Stomach (tissue), 9 donors: ENCODE measurements around the gene HNRNPAB. TPM values are rescaled to one million over a fixed set of nuclear protein-coding genes. Genes with fewer than 3 reads are reported as not detected.
"Not testable (repeated sequence)": the region's sequence is repeated elsewhere in the genome, so short reads cannot be mapped to it uniquely, and the experiment has no call there.

Experiments used
- DNase-seq, 2 donors: peaks; one replicate each; pipeline versions ENCODE4 v3.0.0 to v3.0.0-alpha.2; 2013 to 2019
- H3K27ac ChIP-seq, 5 donors: fragments of 200-600 bp in 4 of 5; sonication (generic) in 4 of 5; one replicate each; pipeline ENCODE4 v1.5.1; 2013 to 2019; ENCODE audit warnings: mild to moderate bottlenecking in 1 of 5, moderate library complexity in 1 of 5
- H3K27me3 ChIP-seq, 3 donors: fragments of 200-600 bp; sonication (generic); one replicate each; pipeline ENCODE4 v1.5.1; 2017 to 2019; ENCODE audit warnings: mixed run types in 1 of 3
- H3K36me3 ChIP-seq, 4 donors: fragments of 200-600 bp; sonication (generic); 1 replicate in 3 of 4; 2 replicates in 1 of 4; pipeline ENCODE4 v1.5.1; 2016 to 2019
- H3K4me1 ChIP-seq, 4 donors: fragments of 200-600 bp; sonication (generic); one replicate each; pipeline ENCODE4 v1.5.1; 2016 to 2019
- H3K4me3 ChIP-seq, 4 donors: fragments of 200-600 bp; sonication (generic) in 3 of 4; one replicate each; pipeline ENCODE4 v1.5.1; 2016 to 2019; ENCODE audit warnings: mild to moderate bottlenecking in 1 of 4
- H3K9me3 ChIP-seq, 4 donors: fragments of 200-600 bp; sonication (generic); one replicate each; pipeline ENCODE4 v1.5.1; 2016 to 2019
- EP300 ChIP-seq: sonication (generic); formaldehyde crosslinking; IDR thresholded peaks from one replicate; pipeline ENCODE4 v1.6.1; 2017; ENCODE audit warnings: antibody characterized with exemption
- POLR2A ChIP-seq, 4 donors: fragments of 450-650 bp; IDR thresholded peaks; one replicate each; pipeline ENCODE4 v1.6.1; 2016; ENCODE audit warnings: antibody characterized with exemption in 4 of 4, control low read depth in 2 of 4, mild to moderate bottlenecking in 1 of 4, moderate library complexity in 1 of 4
- POLR2AphosphoS5 ChIP-seq, 3 donors: sonication (generic); formaldehyde crosslinking; IDR thresholded peaks; one replicate each; pipeline ENCODE4 v1.6.1; 2016; ENCODE audit warnings: antibody characterized with exemption in 3 of 3
- WGBS, 5 donors: extraction: QIAGEN DNeasy Blood & Tissue Kit in 3 of 5; methylation state at CpG; one replicate each; pipeline versions ENCODE4 v1.1.5 to v1.1.7; 2013 to 2018; 5-methylcytosine and 5-hydroxymethylcytosine counted together
- intact Hi-C: fragments of 100-400 bp; cut with DNase I; formaldehyde crosslinking; loops from one replicate; pipeline ENCODE4 v1.15.1; 2023; ENCODE audit warnings: low total_unique reads
- polyA plus RNA-seq, 3 donors: library from polyadenylated mRNA; stranded (reverse); fragments of 200-250 nt; gene quantifications; one replicate each; pipeline ENCODE4 v1.2.3, GENCODE V29; 2013
- total RNA-seq, 5 donors: library from RNA; depleted of rRNA; stranded (reverse); fragments of >200 nt; gene quantifications; one replicate each; pipeline versions ENCODE4 v1.1.0 to v1.2.3, GENCODE V29; 2014 to 2016
- TF ChIP-seq, protein P1 (sequence below), 7 experiments: fragments of 450-650 bp in 4 of 7; fragments of 200-600 bp in 3 of 7; sonication (generic) in 3 of 7; IDR thresholded peaks; one replicate each; pipeline ENCODE4 v1.5.1; 2016 to 2019; ENCODE audit warnings: antibody characterized with exemption in 7 of 7, control low read depth in 2 of 7, mild to moderate bottlenecking in 1 of 7
- donor health status: healthy with polysubstance abuse.
- donor health status: Bipolar disorder and iron deficiency.
- donor health status: healthy.

HNRNPAB gene
- total and polyA plus RNA-seq, 8 donors: 25.1 to 327 (median 116) TPM

DNA sequence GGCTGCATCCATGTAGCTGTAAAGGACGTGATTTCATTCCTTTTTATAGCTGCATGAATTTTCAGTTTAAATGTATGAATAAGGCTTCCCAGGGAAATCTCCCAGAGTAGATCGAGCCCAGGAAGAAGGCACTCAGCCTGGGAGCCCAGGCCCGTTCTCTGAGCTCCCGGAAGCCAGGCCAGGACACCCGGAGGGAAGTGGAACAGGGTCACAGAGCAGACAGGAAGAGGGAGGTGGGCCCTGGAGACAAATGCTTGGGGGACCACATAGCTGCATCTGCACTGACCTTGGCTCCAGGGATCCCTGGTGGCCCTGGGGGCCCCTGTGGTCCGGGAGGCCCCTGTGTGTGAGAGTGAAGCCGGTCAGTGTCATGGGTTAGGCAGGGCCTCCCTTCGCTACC, 47.9 kb downstream of the HNRNPAB start:
- intact Hi-C loops: no loop called here
- Histone ChIP-seq H3K27me3 (no peaks in the 10 kb centered on the region), H3K4me3 (no peak overlapping the region), H3K9me3 (no peaks in the 10 kb centered on the region), H3K36me3 (no peaks in the 10 kb centered on the region), H3K27ac (no peak overlapping the region), H3K4me1 (no peaks in the 10 kb centered on the region)
- WGBS, 5 donors: 63 to 80% (median 77%) methylated on average over 5 to 8 of the region's 8 CpGs
- TF ChIP-seq POLR2A (IDR thresholded peaks at IDR 0.05) (no peak), POLR2AphosphoS5 (IDR thresholded peaks at IDR 0.05) (no peak), EP300 (no peak)
- TF ChIP-seq, protein P1, sequence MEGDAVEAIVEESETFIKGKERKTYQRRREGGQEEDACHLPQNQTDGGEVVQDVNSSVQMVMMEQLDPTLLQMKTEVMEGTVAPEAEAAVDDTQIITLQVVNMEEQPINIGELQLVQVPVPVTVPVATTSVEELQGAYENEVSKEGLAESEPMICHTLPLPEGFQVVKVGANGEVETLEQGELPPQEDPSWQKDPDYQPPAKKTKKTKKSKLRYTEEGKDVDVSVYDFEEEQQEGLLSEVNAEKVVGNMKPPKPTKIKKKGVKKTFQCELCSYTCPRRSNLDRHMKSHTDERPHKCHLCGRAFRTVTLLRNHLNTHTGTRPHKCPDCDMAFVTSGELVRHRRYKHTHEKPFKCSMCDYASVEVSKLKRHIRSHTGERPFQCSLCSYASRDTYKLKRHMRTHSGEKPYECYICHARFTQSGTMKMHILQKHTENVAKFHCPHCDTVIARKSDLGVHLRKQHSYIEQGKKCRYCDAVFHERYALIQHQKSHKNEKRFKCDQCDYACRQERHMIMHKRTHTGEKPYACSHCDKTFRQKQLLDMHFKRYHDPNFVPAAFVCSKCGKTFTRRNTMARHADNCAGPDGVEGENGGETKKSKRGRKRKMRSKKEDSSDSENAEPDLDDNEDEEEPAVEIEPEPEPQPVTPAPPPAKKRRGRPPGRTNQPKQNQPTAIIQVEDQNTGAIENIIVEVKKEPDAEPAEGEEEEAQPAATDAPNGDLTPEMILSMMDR (IDR thresholded peaks at IDR 0.05): no peak
- DNase-seq: no peak

DNA sequence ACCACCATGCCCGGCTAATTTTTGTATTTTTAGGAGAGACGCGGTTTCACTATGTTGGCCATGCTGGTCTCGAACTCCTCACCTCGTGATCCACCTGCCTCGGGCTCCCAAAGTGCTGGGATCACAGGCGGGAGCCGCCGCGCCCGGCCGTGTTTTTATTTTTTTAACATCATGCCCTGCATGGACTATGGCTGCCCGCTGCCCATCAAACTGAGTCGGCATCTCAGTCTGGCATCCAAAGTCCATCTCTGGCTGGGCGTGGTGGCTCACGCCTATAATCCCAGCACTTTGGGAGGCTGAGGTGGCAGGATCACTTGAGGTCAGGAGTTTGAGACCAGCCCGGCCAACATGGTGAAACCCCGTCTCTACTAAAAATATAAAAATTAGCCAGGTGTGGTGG, 49.3 kb downstream of the HNRNPAB start:
- intact Hi-C loops, H3K27me3 ChIP-seq, H3K36me3 ChIP-seq, H3K27ac ChIP-seq, DNase-seq, H3K4me1 ChIP-seq, H3K9me3 ChIP-seq, H3K4me3 ChIP-seq: not testable (repeated sequence)
- WGBS, 5 donors: 85 to 96% (median 88%) methylated on average over 14 to 18 of the region's 18 CpGs

DNA sequence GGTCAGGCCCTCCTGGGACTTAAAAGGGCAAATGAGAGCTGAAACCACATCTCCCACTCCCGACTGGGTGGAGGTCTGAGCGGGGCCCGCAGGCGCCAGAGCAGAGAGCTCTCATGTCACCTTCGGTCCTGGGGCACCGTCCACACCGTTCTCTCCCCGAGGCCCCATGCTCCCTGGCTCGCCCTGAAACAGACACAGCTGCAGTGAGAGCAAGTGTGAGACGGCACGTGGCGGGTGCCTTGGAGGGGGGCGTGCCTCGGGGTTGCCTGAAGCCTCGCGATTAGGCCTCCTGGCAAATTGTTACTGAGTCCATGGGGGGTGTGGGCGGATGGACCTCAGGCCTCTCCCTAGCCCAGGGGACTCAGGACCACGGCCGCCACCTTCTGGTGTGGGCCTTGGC, 52.4 kb downstream of the HNRNPAB start:
- H3K36me3 ChIP-seq: no peaks in the 10 kb centered on the region
- intact Hi-C loops: no loop called here
- 75 to 82% (median 81%) methylated on average over 16 to 19 of the region's 19 CpGs for WGBS, 5 donors

DNA sequence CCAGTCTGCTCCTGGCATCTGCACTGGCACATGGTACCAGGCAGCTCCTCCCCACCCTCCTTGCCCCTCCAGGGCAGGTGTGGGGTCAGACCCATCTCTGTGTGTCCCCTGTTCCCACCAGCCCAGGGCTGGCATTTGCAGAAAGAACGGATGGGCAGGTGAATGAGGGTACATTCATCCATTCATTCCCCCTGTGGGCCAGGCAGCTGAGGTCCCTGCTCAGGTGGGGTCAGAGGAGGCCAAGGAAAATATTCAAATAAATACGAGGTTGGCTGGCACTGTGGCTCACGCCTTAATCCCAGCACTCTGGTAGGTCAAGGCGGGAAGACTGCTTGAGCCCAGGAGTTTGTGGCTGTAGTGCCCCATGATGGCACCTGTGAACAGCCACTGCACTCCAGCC, 53.3 kb downstream of the HNRNPAB start:
- WGBS, 5 donors: 64 to 85% (median 69%) methylated on average over 4 of the region's 4 CpGs
- H3K9me3 ChIP-seq: no peaks in the 10 kb centered on the region
- intact Hi-C loops: no loop called here
- H3K27me3 ChIP-seq: no peaks in the 10 kb centered on the region
- H3K4me3 ChIP-seq: no peak overlapping the region
- DNase-seq: no peak
- H3K27ac ChIP-seq: no peak overlapping the region
- TF ChIP-seq, protein P1 (IDR thresholded peaks at IDR 0.05): no peak
- no peak for TF ChIP-seq POLR2AphosphoS5 (IDR thresholded peaks at IDR 0.05)
- no peak for TF ChIP-seq EP300
- no peak for TF ChIP-seq POLR2A (IDR thresholded peaks at IDR 0.05)
- no peaks in the 10 kb centered on the region for H3K4me1 ChIP-seq
- H3K36me3 ChIP-seq: no peaks in the 10 kb centered on the region

More for the DNA sequence above, 52.4 kb downstream of the HNRNPAB start:
- TF ChIP-seq EP300 (no peak), POLR2AphosphoS5 (IDR thresholded peaks at IDR 0.05) (no peak), POLR2A (IDR thresholded peaks at IDR 0.05) (no peak)
- TF ChIP-seq, protein P1 (IDR thresholded peaks at IDR 0.05): no peak
- Histone ChIP-seq H3K9me3 (no peaks in the 10 kb centered on the region), H3K4me3 (no peak overlapping the region), H3K27me3 (no peaks in the 10 kb centered on the region), H3K4me1 (no peaks in the 10 kb centered on the region), H3K27ac (no peak overlapping the region)
- DNase-seq: no peak

DNA sequence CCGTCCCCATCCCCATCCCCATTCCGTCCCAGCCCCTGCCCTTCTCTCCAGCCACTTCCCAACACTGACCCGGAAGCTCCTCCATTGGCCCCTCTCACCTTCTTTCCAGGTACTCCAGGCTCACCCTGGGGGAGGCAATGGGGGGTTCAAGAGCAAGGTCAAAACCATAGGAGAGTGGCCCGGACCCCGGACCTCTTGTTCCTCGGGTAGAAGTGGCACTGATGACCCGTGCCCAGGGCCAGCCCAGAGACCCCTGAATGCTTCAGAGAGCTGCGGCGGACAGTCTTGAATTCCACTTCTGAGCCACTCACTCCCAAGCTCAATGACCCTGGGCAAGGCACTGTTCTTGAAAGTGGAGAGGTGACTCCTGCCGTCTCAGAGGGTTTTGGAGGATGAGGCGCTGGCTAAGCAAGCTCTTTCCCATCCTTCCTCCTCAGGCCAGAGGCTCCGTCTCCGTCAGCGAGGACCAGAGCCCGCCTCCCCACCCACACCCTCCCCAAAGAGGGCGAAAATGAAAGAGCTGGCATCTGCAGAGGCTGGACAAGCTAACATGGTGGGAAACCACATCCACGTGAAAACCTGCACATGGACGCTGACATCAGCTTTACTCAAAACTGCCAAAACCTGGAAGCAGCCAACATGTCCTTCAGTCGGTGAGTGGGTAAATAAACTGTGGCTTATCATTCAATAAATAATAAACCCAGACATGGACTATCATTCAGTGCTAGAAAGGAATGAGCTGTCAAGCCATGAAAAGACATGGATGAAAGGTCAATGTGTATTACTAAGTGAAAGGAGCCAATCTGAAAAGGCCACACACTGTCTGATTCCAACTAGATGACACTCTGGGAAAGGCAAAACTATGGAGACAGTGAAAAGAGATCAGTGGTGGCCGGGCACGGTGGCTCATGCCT, 55.5 kb downstream of the HNRNPAB start:
- intact Hi-C loops: no loop called here
- no peak for DNase-seq
- no peaks in the 10 kb centered on the region for H3K36me3 ChIP-seq
- H3K27me3 ChIP-seq: no peaks in the 10 kb centered on the region
- H3K4me3 ChIP-seq: no peak overlapping the region
- 68 to 83% (median 75%) methylated on average over 21 of the region's 21 CpGs for WGBS, 5 donors
- no peaks in the 10 kb centered on the region for H3K4me1 ChIP-seq
- no peaks in the 10 kb centered on the region for H3K9me3 ChIP-seq
- H3K27ac ChIP-seq: no peak overlapping the region
- TF ChIP-seq POLR2AphosphoS5 (IDR thresholded peaks at IDR 0.05): no peak
- TF ChIP-seq EP300: no peak
- TF ChIP-seq, protein P1 (IDR thresholded peaks at IDR 0.05): no peak
- no peak for TF ChIP-seq POLR2A (IDR thresholded peaks at IDR 0.05)
